Myocyte (in vitro differentiated cells): ENCODE measurements around the gene CCDC15. TPM values are rescaled to one million over a fixed set of nuclear protein-coding genes. Genes with fewer than 3 reads are reported as not detected.

ENCODE experiments used
- DNase-seq: peaks from one replicate; pipeline ENCODE4 v3.0.0-alpha.2; 2012; ENCODE audit warnings: low read depth
- total RNA-seq: library from RNA; depleted of rRNA; stranded (reverse); fragments of >200 nt; gene quantifications from 2 replicates; pipeline ENCODE4 v1.2.3, GENCODE V29; 2014

Gene CCDC15
- total RNA-seq, 1 donor from 2014 or later, result 1.8 TPM

DNA sequence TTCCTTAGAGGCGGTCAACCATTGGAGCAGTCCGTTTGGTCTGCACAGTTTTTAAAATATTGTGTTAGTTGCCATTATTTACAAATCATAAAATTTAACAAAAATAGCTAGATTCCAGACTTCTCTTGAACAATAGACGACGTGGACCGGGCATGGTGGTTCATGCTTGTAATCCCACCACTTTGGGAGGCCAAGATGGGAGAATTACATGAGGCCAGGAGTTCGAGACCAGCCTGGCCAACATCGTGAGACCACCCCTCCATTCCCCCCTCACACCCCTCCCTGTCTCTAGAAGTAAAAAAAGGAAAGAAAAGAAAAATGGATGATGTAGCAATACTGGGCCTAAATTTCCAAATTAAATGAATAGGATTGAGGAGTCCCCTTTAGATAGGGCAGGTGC lies 110.1 kb downstream of the CCDC15 start:
- DNase-seq, result no peak

DNA sequence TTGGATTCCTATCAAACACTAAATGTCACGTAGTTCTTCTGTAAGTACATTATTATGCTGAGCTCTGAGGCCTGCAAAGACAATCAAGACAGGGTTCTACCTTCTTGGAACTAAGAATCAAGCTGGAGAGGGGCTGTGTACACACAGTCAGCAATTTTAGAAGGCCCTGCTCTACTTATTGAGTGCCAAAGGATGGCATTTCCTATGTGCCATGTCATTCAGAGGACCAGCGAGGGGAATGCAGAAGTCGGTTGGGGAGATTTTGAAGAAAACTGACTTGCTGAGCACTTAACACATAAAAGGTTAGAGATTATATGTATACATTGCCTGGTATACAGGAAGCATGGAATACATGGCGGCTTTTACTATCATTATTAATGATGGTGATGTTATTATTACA lies 114.4 kb downstream of the CCDC15 start:
- DNase-seq, result no peak

GRCh38 chr11:125069008-125069407 lies 115.0 kb downstream of the CCDC15 start:
- DNase-seq, result no peak

GRCh38 chr11:125069796-125070195 lies 115.8 kb downstream of the CCDC15 start:
- DNase-seq, result peak; percentile 32

- DNase-seq, result peak; percentile 61
Measured at GRCh38 chr11:125070699-125071254, 116.8 kb downstream of the CCDC15 start.

- peak; percentile 80 for DNase-seq
Measured at GRCh38 chr11:125071435-125071834, 117.4 kb downstream of the CCDC15 start.

GRCh38 chr11:125071846-125072217 lies 117.8 kb downstream of the CCDC15 start:
- DNase-seq, result no peak

- DNase-seq, result no peak
Measured at GRCh38 chr11:125072218-125072960, 118.4 kb downstream of the CCDC15 start.

GRCh38 chr11:125072961-125073590 lies 119.1 kb downstream of the CCDC15 start:
- DNase-seq, result no peak

DNA sequence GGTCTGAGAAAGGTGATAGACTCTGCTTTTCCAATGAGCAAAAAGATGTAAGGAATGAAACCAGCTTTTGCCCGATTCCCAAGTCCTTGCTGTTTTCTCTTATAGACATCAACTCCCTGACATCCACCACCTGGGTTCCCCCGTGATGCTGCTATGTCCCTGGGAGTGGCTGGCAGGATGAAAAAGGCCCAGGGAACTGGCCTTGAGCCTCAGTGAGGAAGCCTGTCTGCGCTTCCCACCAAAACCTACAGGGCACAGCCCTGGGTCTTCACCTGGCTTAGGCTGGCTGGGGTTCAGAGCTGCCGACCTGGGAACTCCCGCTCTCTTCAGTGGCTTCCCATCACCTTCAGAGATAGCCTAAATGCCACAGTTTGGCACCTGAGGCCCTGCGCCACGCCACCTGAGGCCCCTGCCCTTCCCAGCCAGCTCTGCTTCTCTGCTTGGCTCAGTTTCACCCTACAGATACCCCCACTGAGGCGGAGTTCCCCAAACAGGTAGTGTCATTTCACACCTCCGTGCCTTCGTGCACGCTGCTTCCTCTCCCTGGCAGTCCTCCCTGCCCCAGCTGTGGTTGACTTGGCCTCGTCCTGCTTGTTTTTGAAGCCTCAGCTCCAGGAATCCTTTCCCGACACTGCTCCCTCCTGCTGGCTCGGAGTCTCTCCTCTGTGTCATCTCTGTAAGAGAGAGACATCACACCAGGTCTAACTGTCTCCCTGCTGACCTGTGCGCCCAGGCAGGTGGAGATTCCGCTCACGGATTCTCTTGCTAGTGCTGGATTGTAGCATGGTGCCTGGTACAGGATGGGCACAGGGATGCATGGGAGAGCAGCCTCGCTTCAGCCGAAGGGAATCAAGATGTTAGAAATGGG lies 119.8 kb downstream of the CCDC15 start:
- no peak for DNase-seq

DNA sequence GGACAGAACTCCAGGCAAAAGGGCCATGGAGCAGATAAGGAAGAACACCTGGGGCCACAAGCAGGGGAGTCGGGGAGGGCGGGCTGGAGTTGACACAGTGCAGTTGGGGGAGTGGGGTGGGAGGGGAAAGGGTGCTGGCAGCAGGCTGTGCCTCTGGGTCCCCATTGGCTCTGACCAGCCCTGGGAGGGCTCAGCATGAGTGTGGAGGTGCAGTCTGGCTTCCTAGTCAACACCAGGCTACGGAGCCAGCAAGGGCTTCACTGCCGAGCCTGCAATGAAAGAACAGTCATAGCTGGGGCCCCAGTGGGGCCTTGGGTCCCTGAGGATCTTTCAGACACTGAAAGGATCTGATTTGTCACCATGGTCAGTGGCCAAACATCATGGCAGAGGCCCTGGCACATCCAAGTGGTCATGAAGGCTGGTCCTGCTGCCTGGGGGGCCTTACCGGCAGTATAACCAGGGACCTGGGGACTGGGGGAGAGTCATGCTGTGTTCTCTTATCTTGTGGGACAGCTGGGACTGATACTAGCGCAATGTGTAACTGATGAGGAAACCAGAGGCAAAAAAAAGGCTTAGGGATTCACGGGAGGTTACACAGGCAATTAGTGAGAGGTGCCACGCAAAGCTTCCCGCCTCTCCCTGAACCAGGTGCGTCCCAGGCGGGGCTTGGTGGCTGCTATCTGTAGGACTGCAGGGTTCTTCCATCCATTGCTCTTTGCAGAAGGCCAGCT lies 120.7 kb downstream of the CCDC15 start:
- peak; percentile 29 for DNase-seq

DNA sequence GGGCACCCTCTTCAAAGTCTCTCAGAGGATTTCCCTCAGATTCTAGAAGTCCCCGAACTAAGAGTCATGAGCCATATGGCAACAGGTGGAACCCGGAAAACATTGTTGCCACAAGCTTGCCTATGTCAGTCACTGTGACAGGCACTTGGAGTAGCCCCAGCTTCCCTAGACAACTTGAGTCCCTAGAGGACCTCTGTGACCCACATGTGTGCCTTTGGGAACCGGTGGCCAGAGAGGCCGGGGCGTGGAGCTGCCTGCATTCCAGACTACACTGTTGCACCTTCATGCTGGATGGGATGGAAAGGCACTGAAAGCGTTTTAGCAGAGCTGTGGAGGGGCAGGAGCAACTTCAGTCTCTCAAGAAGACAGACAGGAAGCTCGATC lies 121.2 kb downstream of the CCDC15 start:
- DNase-seq, result peak; percentile 89

- peak; percentile 32 for DNase-seq
Measured at GRCh38 chr11:125075900-125076317, 121.9 kb downstream of the CCDC15 start.

GRCh38 chr11:125076378-125076945 lies 122.5 kb downstream of the CCDC15 start:
- DNase-seq, result no peak

DNA sequence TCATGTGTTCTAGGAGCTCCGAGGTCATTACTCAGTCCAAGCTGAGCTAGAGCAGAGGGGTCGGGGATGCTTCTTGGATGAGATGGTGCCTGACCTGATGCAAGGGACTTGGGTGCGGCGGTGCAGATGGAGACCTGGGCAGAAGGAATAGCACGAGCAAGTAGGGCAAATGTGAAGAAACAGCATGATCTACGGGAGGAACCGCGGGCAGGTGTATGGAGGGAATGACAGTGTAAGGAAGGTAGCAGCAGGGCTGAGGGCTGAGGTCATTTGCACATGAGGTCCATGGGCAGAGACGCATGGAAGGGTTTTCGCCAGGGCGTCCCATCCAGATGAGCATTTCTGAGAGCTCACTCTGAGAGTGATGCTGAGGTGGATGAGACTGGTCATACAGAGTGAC lies 124.0 kb downstream of the CCDC15 start:
- DNase-seq, result no peak

- DNase-seq, result no peak
Measured at GRCh38 chr11:125078516-125079140, 124.6 kb downstream of the CCDC15 start.

- DNase-seq, result peak; percentile 77
Measured at GRCh38 chr11:125079151-125079877, 125.3 kb downstream of the CCDC15 start.

DNA sequence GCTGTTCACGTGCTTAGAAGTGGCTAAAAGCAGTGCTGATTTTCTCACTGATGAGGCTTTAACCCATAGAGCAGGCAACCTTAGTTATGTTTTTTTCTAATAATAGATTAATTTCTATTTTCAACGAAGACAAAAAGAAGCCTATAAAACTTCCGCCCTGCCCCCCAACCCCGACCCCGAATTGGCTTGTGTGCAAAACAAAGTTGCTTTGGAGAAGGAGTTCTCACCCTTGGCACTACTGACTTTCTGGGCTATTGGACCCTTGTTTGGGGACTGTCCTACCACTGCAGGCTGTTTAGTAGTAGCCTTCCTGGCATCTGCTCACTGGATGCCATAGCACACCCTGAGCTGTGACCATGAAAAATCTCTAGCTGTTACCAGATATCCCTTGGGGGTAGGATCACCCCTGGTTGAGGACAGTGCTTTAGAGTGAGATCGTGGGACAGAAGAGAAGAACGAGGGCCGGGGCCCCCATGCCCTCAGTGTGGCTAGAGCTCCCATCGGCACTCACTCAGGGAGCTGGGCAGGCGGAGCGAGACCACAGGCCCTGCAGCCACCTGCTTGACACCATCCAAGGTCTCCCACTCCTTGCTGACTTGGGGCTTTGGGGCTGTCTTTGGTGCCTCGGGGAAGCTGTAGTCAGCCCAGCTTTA lies 126.0 kb downstream of the CCDC15 start:
- DNase-seq, result peak; percentile 87

GRCh38 chr11:125080531-125080911 lies 126.5 kb downstream of the CCDC15 start:
- no peak for DNase-seq
